T1000 (cell line): ENCODE results near the gene SEPHS1.
A peak's percentile ranks its signal among the peaks of the same experiment; 100 is the strongest.
"Not testable (repeated sequence)": the region's sequence is repeated elsewhere in the genome, so short reads cannot be mapped to it uniquely, and the experiment has no call there.

Experiments used
- DNase-seq: peaks from one replicate; lab custom pipeline; 2025; ENCODE audit warnings: mixed read lengths; lab: John Stamatoyannopoulos, UW

Gene SEPHS1

DNA sequence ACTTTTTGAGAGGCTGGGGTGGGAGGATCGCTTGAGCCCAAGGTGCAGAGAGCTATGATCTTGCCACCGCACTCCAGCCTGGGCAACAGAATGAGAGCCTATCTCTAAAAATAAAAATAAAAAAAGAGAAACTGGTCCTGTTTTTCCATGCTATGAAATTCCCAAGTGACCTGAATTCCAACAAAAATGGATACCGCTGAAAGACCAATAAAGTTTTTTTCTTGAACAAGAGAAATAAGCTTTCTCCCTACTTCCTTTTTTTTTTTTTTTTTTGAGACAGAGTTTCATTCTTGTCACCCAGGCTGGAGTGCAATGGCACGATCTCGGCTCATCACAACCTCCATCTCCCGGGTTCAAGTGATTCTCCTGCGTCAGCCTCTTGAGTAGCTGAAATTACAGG, 12.5 kb upstream of the SEPHS1 start:
- DNase-seq, result no peak

DNA sequence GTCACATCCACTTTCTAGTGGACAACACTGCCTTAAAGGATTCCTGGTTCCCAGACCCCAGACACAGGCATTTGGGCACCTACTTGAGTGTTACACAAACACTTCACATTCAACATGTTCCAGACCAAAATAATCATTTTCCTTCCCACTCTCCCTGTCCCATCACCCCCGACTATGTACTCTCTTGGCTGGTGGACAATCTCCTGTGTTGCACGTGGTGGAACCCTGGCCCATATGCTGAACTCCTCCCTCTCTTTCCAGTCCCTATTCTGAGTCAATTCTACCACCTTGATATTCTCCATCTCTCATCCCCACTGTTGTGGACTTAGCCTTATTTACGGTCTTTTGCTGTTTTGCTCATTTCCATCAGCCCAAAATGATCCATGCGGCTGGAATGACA, 8.3 kb upstream of the SEPHS1 start:
- no peak for DNase-seq

DNA sequence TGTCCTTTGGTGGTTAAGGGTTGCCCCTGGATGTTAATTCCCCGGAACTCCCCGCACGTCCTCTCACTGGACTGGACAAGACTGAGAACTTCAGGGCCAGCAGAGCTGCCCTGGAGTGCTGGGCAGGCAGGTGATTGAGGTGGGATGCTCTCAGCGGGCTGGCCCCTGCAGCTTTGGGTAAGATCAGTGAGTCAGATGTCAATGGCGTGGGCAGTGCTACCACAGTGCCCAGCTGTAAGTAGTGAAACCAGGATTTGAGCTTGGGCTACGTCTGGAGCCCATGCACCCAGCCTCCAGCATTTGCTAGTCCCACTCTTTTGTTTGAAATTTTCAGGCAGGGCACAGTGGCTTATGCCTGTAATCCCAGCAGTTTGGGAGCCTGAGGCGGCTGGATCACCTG, 6.7 kb upstream of the SEPHS1 start:
- no peak for DNase-seq

DNA sequence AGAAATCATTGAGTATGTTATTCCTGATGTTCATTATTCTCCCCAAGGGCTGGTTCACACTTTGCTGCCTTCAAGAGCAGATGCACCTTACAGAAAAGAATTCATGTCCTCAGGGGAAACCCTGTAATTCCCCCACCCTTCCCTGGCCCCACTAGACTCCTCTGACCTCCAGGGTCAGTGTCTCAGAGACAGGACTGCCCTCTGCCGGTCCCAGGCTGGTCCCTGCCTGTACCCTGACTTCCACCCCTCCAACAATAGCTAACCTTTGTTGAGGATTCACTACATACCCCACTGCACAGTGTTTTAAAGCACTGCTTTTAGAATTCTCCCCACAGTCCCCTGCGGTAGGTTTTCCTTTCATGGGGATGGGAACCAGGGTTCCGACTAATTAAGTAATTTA, 4.4 kb upstream of the SEPHS1 start:
- no peak for DNase-seq

DNA sequence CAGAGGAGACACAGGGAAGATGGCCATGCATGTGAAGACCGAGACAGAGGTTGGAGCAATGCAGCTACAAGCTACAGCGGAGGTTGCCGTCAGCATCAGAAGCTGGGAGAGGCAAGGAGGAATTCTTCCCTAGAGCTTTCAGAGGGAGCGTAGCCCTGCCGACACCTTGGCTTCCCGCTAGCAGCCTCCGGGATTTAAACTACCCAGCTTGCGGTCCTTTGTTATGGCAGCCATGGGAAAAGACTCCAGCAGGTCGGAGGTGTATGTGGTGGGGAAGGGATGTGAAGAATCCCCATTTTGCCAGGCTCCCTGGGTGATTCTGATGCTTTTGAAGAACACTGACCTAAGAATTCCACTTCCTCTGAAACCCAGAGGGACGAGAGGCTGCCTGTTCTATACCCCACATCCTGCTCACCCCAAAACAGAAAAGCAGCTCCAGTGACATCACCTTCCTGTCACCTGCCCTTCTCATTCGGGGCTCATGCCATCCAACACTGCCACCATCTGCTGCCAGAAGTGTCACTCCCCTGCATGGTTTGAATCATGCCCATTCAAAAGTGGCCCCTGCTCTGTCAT, 3.3 kb upstream of the SEPHS1 start:
- DNase-seq, result no peak

DNA sequence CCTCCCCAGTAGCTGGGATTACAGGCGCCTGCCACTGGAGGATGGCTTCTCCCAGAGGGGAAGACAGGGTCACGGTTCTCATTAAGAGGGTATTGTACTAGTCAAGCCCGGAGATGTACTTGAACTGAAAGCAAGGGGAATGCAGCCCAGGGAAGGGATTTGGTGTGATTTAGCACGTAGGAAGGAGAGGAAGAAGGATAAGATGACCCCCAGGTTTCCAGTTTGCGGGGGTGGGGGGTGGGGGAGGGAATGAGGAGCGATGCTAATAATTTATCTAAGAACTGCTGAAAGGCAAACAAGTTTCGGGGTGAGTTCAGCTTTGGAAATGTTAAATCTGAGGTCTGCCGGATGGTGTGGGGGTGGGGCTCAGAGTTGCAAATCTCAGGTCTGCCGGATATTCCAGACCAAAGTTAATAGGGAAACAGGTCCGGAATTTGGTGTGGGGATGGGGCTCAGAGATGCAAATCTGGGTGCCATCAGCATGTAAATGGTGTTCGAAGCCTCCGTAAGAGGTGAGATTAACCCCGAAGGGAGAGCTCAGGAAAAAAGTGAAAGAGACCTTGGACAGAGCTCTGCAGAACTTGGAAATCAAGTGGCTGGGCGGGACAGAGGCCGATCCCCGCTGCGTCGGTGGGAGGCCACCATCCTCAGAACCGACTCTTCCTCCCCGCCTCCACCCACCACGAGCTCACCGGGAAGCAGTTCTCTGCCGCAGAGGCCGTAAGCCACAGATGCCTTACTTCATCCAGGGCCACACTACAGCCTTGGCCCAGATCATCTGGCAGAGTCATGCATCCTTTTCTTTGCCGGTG, 1.6 kb upstream of the SEPHS1 start:
- DNase-seq, result peak; percentile 82

DNA sequence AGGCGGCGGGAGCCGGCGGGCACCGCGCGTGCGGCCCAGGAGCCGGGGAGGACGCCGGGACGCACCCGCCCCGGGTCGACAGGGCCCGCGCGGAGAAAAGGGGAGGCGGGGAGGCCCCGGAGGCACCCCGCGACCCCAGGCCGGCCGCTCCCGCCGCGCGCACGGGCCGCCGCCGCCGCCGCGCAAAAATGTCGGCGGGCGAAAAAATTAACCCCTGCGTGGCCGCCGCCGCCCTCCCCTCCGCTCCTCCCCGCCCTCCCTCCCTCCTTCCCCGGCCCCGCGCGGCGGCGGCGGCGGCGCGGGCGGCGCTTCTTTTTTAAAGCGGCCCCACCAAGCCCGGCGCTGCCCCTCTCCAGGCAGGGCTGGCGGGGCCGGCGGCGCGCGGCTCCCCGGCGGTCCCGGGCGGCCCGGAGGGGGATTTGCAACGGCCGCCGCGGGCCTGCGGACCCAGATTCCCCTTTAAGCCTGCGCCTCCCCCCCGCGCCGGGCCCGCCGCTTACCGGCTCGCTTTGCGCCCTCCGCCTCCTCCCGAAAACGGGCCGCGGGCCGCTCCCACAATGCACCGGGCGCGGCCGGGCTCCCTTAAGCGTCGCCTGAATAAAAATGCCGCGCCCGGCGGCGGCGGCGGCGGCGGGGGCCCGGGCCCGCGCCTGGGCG, 465 bp downstream of the SEPHS1 start:
- peak; percentile 95 for DNase-seq

DNA sequence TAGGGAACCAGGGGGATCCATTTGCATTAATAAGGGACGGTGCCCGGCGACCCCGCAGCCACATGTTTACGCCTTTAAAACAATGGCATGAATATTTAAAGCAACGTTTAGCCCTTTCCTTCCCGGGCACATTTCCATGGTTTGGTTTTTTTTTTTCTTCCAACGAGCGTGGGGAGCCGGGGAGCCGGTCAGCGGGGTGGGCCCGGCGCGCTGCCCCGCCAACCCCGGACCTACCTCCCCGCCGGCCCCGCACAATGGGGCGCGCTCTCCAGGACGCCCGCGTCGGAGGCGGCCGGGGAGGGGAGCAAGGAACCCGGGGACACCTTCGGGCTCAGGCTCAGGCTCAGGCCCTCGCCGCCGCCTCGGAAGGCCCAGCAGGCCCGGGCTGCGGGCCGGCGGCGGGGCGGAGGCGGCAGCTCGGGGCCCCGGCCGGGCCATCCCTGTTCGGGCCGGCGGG, 1.0 kb downstream of the SEPHS1 start:
- DNase-seq, result no peak

DNA sequence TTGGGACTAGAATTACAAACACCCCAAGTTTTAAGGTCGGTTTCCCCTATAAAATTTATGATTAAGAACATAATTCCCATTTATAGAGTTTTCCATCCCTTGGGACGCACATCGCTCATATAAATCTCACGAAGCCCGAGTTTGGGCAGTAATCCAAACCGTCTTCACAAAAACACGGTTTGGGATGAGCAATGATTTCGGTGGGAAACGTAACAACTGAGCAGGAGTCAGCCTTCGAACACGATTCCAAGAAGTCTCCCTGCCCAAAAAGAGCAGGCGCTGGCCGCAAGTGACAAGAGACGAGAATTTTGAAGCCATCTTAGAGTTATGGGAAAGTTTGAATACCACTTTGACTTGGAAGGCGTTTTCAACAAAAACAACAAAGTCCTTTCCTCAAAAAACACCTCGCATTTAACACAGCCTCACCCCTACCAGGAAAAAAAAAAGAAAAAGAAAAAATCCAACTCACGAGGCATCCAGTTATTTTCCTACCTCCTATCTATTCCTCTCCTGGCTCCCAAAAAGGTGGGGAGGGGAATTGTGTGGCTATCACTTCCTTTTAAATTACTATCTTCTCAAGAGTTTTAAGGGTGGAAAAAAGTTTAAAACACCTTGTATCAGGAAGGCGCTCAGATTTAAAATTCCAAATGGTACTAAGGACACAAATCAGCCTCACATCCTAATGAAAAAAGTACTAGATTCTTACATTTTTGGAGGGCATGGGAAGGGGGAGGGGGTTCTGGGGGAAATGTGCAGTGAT, 1.6 kb downstream of the SEPHS1 start:
- DNase-seq, result peak; percentile 89

DNA sequence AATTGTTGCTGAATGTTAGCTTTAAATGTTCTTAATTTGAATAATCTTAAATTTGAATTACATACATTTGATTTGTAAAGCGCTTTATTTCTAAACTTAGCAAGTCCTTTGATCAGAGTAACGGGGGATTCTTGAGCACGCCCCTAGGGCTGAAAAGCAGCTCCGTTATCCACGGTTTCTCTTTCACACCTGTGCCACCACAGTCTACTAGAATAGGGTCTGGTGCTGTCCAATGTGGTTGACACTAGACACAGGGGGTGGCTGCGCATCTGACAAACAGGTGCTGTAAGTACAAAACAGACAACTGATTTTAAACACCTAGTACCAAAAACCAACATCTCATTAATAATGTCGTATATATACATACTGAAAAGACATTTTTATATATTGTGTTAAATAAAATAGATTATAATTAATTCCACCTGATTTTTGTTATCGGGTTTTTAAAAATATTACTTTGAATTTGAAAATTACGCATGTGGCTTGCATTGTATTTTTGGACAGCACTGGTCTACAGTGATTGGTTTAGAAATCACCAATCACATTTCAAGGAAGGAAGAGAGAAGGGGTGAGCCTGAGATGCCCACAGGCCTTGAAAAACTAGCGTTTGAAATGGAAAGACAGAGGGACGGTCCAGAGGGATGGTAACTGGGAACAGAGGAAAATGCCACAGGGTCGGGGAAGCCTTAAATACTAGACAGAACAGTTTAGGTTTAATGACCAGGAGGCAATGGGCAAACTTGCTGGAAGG, 7.3 kb downstream of the SEPHS1 start:
- no peak for DNase-seq

DNA sequence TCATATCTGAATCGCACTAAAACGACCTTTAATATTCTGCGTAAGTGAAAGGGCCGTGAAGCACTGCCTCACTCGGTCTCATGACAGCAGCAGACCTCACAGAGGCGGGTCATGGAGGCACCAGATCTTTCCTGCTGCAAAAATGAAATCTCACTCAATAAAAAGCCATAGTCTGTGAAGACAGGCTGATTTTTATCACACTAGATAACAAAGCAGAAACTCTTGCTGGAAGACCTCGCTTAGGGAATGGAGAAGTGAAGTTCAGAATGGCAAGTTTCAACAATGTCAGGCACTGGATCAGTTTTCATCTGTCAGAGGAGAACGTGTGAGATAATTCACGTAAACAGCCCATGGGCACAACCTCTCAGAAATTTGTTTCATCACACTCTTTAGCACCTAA, 8.0 kb downstream of the SEPHS1 start:
- DNase-seq, result no peak

DNA sequence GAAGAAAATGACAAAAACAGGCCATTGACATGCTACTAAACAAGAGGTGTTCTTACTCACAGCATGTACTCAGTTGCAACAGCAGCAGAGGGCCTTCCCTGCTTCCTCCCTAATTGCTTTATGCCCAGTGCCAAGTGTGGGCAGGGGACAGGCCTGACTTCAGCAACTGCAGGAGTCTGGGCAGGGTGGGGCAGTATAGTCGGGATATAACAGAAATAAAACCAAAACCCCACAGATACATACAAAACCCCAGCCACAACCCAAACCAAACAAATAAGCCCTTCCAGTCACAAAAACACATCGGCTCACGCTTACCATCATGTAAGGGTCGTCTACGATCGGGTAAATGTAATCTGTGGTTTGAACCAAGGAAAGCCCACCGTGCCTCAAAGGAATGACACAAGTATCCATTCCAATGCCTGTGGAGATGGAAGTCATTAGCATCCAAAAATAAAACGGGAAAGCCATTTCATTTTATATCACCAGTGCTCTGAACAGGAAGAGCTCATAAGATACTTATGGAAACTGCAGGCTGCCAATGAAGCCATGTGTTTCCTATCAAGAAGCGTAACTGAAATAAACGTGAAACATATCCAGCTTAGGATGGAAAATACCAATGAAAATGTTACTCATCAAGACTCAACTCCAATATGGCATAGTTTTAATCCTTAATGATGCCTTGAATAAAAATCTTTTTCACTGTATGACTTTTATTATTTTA, 9.5 kb downstream of the SEPHS1 start:
- no peak for DNase-seq

DNA sequence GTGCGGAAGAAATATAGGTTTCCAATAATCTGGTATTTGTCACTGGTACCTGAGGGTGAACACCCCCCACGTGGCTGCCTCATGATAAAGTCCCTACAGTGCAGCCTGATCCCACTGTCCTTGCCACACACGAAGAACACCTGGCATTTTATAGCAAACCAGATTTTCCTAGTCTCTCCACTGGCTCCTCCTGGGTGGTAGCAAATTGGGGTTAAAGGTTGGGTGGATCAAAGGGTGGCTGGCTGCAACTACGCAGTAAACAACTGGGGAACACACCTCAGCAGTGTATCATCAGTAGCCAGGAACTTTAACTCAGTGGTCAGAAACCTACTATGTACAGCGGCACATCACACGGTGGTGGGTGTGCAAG, 10.3 kb downstream of the SEPHS1 start:
- DNase-seq, result no peak

DNA sequence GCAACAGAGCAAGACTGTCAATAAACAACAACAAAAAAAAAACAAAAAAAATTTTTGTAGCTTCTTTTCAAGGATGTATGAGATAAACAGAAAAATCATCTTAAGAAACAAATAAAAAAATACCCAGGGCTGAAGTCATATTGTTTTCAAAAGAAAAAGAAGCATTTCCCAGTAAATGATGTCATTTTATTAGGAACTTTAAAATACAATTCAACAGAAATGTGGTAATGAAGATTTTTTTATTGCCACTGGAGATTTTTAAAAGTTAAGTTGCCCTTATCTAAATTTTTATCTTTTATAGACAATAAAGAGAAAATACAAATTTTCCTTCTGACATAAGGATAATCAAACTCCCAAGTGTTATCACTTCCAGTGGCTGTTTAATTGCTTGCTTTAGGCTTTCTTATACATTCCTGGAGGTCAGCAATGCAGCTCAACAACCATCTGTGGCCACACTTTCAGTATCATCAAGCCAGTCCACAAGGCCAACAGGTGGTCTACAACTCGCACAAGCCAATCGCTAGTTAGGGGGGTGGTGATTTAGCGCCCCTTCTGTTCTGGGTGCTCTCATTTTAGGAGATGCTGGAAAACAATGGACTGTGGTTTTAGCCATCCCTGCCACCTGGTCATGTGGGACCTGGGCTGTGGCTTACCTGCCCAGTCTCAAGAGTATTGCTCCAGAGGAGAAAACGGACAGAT, 10.8 kb downstream of the SEPHS1 start:
- no peak for DNase-seq

DNA sequence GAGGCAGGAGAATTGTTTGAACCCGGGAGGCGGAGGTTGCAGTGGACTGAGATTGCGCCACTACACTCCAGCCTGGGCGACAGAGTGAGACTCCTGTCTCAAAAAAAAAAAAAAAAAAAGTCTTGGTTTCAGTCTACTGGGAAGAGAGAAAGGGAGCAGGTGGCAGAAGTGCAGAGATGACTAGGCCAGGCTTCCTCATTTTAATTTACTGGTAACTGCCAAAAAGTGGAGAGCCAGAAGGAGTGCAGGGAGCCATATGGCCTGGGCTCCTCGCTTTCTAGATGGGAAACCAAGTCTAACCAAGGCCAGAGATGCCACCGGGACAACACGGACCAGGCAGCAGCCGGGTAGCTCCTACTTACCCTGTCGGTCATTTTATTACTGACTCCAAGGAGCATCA, 12.2 kb downstream of the SEPHS1 start:
- no peak for DNase-seq

DNA sequence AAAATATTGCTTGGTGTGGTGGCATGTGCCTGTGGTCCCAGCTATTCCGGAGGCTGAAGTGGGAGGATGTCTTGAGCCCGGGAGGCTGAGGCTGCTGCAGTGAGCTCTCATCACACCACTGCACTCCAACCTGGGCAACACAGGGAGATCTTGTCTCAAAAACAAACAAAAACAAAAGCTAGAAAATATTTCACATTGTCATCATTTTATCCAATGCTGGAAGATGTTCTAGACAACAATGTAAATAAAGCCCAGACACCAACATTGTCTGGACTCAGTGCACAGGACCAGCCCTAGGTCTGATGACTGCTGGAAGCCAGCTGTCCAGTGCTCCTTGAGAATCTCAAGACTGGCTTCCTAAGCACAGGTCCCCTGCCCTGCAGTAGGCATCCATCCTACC, 13.5 kb downstream of the SEPHS1 start:
- no peak for DNase-seq

DNA sequence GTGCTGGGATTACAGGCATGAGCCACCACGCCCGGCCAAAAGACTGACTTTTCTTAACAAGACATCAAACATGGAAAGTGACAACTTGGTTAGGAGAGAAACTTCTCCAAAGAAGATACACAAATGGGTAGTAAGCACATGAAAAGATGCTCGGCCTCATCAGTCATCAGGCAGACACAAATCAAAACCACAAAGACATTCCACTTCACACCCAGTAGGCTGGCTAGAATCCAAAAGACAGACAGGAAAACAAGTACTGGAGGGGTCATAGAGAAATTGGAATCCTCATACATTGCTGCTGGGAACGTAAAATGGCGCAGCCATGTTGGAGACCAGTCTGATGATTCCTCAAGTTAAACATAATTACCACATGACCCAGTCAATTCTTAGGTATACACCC, 16.4 kb downstream of the SEPHS1 start:
- no peak for DNase-seq

DNA sequence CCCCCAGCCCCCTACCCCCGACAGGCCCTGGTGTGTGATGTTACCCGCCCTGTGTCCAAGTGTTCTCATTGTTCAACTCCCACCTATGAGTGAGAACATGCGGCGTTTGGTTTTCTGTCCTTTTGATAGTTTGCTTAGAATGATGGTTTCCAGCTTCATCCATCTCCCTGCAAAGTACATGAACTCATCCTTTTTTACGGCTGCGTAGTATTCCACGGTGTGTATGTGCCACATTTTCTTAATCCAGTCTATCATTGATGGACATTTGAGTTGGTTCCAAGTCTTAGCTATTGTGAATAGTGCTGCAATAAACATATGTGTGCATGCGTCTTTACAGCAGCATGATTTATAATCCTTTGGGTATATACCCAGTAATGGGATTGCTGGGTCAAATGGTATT, 17.1 kb downstream of the SEPHS1 start:
- not testable (repeated sequence) for DNase-seq

DNA sequence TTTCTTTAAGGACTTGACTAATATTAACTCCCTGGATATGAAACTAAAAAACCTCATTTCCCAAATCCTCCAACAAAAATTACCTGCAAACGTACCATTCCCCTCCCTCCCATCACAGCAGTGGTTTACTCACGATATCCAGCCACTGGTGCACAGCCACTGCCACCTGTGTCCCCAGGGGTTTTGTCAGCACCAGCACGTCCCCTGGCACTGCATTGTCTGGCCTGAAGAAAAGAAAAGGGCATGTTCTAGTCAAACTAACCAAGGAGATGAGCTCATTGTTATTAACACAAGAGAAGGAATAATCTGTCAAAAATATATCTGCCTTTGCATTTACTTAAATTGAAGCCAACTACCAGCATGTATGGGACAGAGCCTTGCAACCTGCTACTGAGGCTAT, 18.5 kb downstream of the SEPHS1 start:
- no peak for DNase-seq

DNA sequence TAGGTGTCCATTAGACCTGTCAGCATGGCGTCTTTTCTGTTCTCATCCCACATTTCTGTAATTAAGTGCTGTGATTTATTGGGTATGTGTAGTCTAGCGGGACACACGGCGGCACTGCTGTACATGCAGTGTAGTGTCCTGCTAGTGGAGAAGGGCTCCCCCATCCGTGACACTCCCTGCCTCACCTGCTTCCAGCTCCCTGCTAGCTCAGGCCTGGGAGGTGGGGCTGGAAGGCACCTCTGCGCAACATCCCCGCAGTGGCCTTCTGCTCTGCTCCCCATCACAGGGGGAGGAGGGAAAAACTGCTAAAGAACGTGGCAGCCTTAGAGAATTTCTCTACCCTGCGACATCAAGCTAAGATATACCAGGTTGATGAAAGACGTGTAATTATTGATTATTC, 19.5 kb downstream of the SEPHS1 start:
- no peak for DNase-seq

DNA sequence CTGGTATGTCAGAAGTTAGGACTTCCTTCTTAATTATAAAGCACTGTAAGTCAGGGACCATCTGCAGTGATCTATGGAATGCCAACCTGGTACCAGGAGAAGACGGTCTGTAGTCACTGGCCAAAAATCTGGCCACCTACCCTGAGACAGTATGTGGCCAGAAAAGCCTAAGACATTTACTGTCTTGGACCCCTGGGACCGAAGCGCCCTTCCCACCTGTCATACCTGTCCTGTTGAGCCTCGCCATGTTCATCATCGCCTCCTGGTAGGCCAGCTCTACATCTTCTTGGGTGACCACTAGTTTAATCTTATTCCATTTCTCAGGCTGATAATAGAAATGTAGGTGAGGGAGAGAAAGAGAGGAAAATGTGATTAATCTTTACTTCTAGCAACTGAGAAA, 20.0 kb downstream of the SEPHS1 start:
- no peak for DNase-seq
